Measurements from ENCODE around the gene AOX1.

Gene AOX1

DNA sequence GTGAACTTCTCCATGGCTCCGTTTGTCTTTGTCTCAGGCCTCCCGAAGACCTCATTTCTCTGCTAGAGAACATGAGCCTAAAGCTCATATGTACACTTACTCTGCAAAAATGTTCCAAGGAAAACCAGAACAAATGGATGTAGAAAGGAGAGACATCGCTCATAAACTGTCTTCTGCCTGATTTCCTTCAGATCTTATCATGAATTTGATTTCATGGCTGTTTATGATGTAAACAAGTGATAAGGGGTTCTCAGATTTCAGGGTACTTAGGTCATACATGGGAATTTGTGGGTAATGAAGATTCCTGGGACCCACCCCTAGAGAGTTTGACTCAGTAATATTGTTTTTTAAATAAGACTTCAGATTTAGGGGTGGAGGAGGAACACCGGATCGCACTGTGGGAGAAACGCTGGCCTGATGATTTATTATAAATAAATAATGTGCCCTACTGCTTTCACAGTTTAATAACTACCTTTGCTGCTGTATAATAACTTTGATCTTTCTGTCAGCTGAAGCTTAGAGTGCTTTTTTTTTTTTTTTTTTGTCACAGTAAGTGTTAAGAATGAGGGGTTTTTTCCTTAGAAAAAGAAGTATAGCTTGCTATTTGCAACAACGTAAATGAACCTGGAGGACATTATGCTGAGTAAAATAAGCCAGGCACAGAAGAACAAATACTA lies 14.9 kb downstream of the AOX1 start:
- Histone ChIP-seq H3K36me3 (ENCODE audit: control insufficient read depth in 4 of 4, insufficient read depth in 4 of 4, low read length in 3 of 4) (no peaks in the 10 kb centered on the region), H3K27ac (ENCODE audit: insufficient read depth in 1 of 2, low read depth in 1 of 2, low read length in 2 of 2, poor library complexity in 1 of 2, severe bottlenecking in 2 of 2) (no peak overlapping the region), H3K4me1 (ENCODE audit: control extremely low read depth in 1 of 4, control insufficient read depth in 4 of 4, insufficient read depth in 4 of 4, low read length in 3 of 4) (no peaks in the 10 kb centered on the region), H3K9me3 (ENCODE audit: control extremely low read depth in 1 of 5, control insufficient read depth in 4 of 5, insufficient read depth in 2 of 5, low read depth in 1 of 5, low read length in 4 of 5) (peaks cover 0 to 4% (median 0%) of the 10 kb centered on the region in 5 experiments), H3K4me3 (ENCODE audit: control insufficient read depth in 1 of 7, extremely low read depth in 1 of 7, insufficient read depth in 4 of 7, low read depth in 2 of 7, low read length in 6 of 7) (no peak overlapping the region), H3K27me3 (replicated peaks in 2 of 5; ENCODE audit: control insufficient read depth in 4 of 5, insufficient read depth in 5 of 5, low read length in 4 of 5) (no peaks in the 10 kb centered on the region)
- WGBS (ENCODE audit: insufficient coverage), result 100% methylated on average over 3 of the region's 7 CpGs
- ChIA-PET POLR2A (no interaction called here), CTCF (interaction anchor here (2.2 kb wide), 1 partner anchor 14 kb away, joined by 8 read pairs; the partner anchor contains the start of gene AOX1)
- no peak for DNase-seq

DNA sequence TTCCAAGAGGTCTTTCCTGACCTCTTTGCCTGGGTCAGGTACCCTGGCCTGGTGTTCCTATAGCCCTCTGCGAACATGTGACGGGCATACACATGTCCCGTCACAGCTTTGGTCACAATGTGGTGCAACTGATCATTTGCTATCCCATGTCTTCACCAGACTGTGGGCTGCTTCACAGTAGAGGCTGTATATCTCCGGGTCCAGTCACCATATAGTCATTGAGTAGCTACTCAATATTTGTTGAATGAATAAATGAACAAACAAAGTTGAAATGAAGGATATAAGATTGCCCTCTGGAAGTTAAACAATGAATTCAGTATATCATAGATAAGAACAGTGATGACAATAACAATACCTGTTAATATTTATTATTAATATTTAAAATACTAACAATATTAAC lies 16.8 kb downstream of the AOX1 start:
- Histone ChIP-seq H3K27me3 (replicated peaks in 2 of 5; ENCODE audit: control insufficient read depth in 4 of 5, insufficient read depth in 5 of 5, low read length in 4 of 5) (no peaks in the 10 kb centered on the region), H3K27ac (ENCODE audit: insufficient read depth in 1 of 2, low read depth in 1 of 2, low read length in 2 of 2, poor library complexity in 1 of 2, severe bottlenecking in 2 of 2) (no peak overlapping the region), H3K4me3 (ENCODE audit: control insufficient read depth in 1 of 7, extremely low read depth in 1 of 7, insufficient read depth in 4 of 7, low read depth in 2 of 7, low read length in 6 of 7) (no peak overlapping the region), H3K9me3 (ENCODE audit: control extremely low read depth in 1 of 5, control insufficient read depth in 4 of 5, insufficient read depth in 2 of 5, low read depth in 1 of 5, low read length in 4 of 5) (no peaks in the 10 kb centered on the region), H3K4me1 (ENCODE audit: control extremely low read depth in 1 of 4, control insufficient read depth in 4 of 4, insufficient read depth in 4 of 4, low read length in 3 of 4) (no peaks in the 10 kb centered on the region), H3K36me3 (ENCODE audit: control insufficient read depth in 4 of 4, insufficient read depth in 4 of 4, low read length in 3 of 4) (no peaks in the 10 kb centered on the region)
- CTCF ChIA-PET, result interaction anchor here (0.9 to 1.1 kb wide), 2 partner anchors 26 to 133 kb away, joined by 3 read pairs; no protein-coding TSS in a partner anchor
- POLR2A ChIA-PET, result no interaction called here
- no peak for DNase-seq
- 96% methylated on average over 3 of the region's 4 CpGs for WGBS (ENCODE audit: insufficient coverage)

DNA sequence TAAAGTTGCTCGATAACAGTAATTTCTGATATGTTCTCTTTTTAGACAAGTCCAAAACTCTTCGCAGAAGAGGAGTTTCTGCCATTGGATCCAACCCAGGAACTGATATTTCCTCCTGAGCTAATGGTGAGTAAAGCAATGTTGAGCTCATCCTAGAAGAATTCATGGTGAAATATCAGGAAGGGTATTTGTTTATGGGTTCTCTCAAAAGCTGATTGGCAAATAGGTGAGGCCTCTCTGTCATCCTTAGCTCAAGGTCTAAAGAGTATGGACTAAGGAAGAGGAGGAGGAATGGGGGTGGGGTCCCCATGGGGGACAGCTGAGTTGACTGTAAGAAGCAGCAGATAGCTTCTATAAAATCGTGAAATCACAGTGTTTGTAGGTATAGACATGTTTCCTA lies 18.2 kb downstream of the AOX1 start:
- POLR2A ChIA-PET, result no interaction called here
- 60% methylated on average over 2 of the region's 3 CpGs for WGBS (ENCODE audit: insufficient coverage)
- Histone ChIP-seq H3K9me3 (ENCODE audit: control extremely low read depth in 1 of 5, control insufficient read depth in 4 of 5, insufficient read depth in 2 of 5, low read depth in 1 of 5, low read length in 4 of 5) (no peaks in the 10 kb centered on the region), H3K27ac (ENCODE audit: insufficient read depth in 1 of 2, low read depth in 1 of 2, low read length in 2 of 2, poor library complexity in 1 of 2, severe bottlenecking in 2 of 2) (no peak overlapping the region), H3K27me3 (replicated peaks in 2 of 5; ENCODE audit: control insufficient read depth in 4 of 5, insufficient read depth in 5 of 5, low read length in 4 of 5) (no peaks in the 10 kb centered on the region), H3K4me3 (ENCODE audit: control insufficient read depth in 1 of 7, extremely low read depth in 1 of 7, insufficient read depth in 4 of 7, low read depth in 2 of 7, low read length in 6 of 7) (no peak overlapping the region), H3K4me1 (ENCODE audit: control extremely low read depth in 1 of 4, control insufficient read depth in 4 of 4, insufficient read depth in 4 of 4, low read length in 3 of 4) (no peaks in the 10 kb centered on the region), H3K36me3 (ENCODE audit: control insufficient read depth in 4 of 4, insufficient read depth in 4 of 4, low read length in 3 of 4) (no peaks in the 10 kb centered on the region)
- CTCF ChIA-PET, result interaction anchor here (1.5 to 1.6 kb wide), 2 partner anchors 12 to 97 kb away, joined by 3 to 4 read pairs; no protein-coding TSS in a partner anchor
- DNase-seq, result no peak

GRCh38 chr2:200604571-200605255 lies 18.9 kb downstream of the AOX1 start:
- no peaks in the 10 kb centered on the region for H3K27me3 ChIP-seq (replicated peaks in 2 of 5; ENCODE audit: control insufficient read depth in 4 of 5, insufficient read depth in 5 of 5, low read length in 4 of 5)
- H3K4me3 ChIP-seq (ENCODE audit: control insufficient read depth in 1 of 7, extremely low read depth in 1 of 7, insufficient read depth in 4 of 7, low read depth in 2 of 7, low read length in 6 of 7), result no peak overlapping the region
- no peaks in the 10 kb centered on the region for H3K36me3 ChIP-seq (ENCODE audit: control insufficient read depth in 4 of 4, insufficient read depth in 4 of 4, low read length in 3 of 4)
- H3K27ac ChIP-seq (ENCODE audit: insufficient read depth in 1 of 2, low read depth in 1 of 2, low read length in 2 of 2, poor library complexity in 1 of 2, severe bottlenecking in 2 of 2), result no peak overlapping the region
- H3K4me1 ChIP-seq (ENCODE audit: control extremely low read depth in 1 of 4, control insufficient read depth in 4 of 4, insufficient read depth in 4 of 4, low read length in 3 of 4), result no peaks in the 10 kb centered on the region
- POLR2A ChIA-PET, result no interaction called here
- H3K9me3 ChIP-seq (ENCODE audit: control extremely low read depth in 1 of 5, control insufficient read depth in 4 of 5, insufficient read depth in 2 of 5, low read depth in 1 of 5, low read length in 4 of 5), result no peaks in the 10 kb centered on the region
- CTCF ChIA-PET, result interaction anchor here (0.9 to 1.6 kb wide), 3 partner anchors 12 to 96 kb away, joined by 3 to 4 read pairs (median 4); no protein-coding TSS in a partner anchor
- WGBS (ENCODE audit: insufficient coverage), result 71% methylated on average over 5 of the region's 5 CpGs
- DNase-seq, result no peak

DNA sequence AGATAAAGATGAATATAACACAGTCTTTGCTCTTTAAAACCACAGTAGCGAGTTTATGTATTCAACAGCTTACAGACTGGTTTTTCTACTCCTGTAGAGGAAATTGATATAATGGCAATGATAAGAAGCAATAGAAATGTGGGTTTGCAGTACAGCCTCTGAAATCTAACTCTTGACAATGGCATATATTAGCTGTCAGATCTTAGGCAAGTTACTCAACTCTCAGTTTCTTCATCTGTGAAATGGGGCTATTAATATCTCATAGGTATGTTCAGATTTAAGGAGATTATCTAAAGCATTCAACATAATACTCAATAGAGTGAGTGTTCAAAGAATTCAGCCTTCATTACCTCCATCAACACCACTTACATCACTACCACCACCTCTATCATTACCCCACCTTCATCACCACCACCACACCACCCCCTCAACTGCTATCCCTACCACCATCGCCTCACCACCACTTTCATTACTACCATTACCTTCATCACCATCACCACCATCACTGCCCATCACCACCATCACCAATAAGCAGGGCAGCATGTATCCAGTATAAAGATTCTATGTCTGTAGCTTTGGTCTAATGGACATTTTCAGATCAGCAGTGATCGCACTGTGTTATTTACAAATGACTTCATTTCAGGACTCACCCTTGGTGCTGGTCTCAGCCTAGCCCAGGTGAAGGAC lies 22.7 kb downstream of the AOX1 start:
- H3K36me3 ChIP-seq (ENCODE audit: control insufficient read depth in 4 of 4, insufficient read depth in 4 of 4, low read length in 3 of 4), result no peaks in the 10 kb centered on the region
- H3K27ac ChIP-seq (ENCODE audit: insufficient read depth in 1 of 2, low read depth in 1 of 2, low read length in 2 of 2, poor library complexity in 1 of 2, severe bottlenecking in 2 of 2), result no peak overlapping the region
- H3K9me3 ChIP-seq (ENCODE audit: control extremely low read depth in 1 of 5, control insufficient read depth in 4 of 5, insufficient read depth in 2 of 5, low read depth in 1 of 5, low read length in 4 of 5), result no peaks in the 10 kb centered on the region
- no peaks in the 10 kb centered on the region for H3K27me3 ChIP-seq (replicated peaks in 2 of 5; ENCODE audit: control insufficient read depth in 4 of 5, insufficient read depth in 5 of 5, low read length in 4 of 5)
- CTCF ChIA-PET, result interaction anchor here (1.5 kb wide), 1 partner anchor 94 kb away, joined by 3 read pairs; no protein-coding TSS in a partner anchor
- no peak overlapping the region for H3K4me3 ChIP-seq (ENCODE audit: control insufficient read depth in 1 of 7, extremely low read depth in 1 of 7, insufficient read depth in 4 of 7, low read depth in 2 of 7, low read length in 6 of 7)
- 86% methylated on average over 1 of the region's 3 CpGs for WGBS (ENCODE audit: insufficient coverage)
- POLR2A ChIA-PET, result interaction anchor here (0.6 kb wide), 1 partner anchor 618 kb away, joined by 3 read pairs; no protein-coding TSS in a partner anchor
- no peak for DNase-seq
- H3K4me1 ChIP-seq (ENCODE audit: control extremely low read depth in 1 of 4, control insufficient read depth in 4 of 4, insufficient read depth in 4 of 4, low read length in 3 of 4), result no peaks in the 10 kb centered on the region

- Histone ChIP-seq H3K36me3 (ENCODE audit: control insufficient read depth in 4 of 4, insufficient read depth in 4 of 4, low read length in 3 of 4) (no peaks in the 10 kb centered on the region), H3K27me3 (replicated peaks in 2 of 5; ENCODE audit: control insufficient read depth in 4 of 5, insufficient read depth in 5 of 5, low read length in 4 of 5) (no peaks in the 10 kb centered on the region), H3K9me3 (ENCODE audit: control extremely low read depth in 1 of 5, control insufficient read depth in 4 of 5, insufficient read depth in 2 of 5, low read depth in 1 of 5, low read length in 4 of 5) (no peaks in the 10 kb centered on the region), H3K4me3 (ENCODE audit: control insufficient read depth in 1 of 7, extremely low read depth in 1 of 7, insufficient read depth in 4 of 7, low read depth in 2 of 7, low read length in 6 of 7) (no peak overlapping the region), H3K4me1 (ENCODE audit: control extremely low read depth in 1 of 4, control insufficient read depth in 4 of 4, insufficient read depth in 4 of 4, low read length in 3 of 4) (no peaks in the 10 kb centered on the region), H3K27ac (ENCODE audit: insufficient read depth in 1 of 2, low read depth in 1 of 2, low read length in 2 of 2, poor library complexity in 1 of 2, severe bottlenecking in 2 of 2) (no peak overlapping the region)
- ChIA-PET POLR2A (no interaction called here), CTCF (interaction anchor here (1.5 kb wide), 1 partner anchor 93 kb away, joined by 3 read pairs; no protein-coding TSS in a partner anchor)
- DNase-seq, result no peak
These were observed 23.3 kb downstream of the AOX1 start for GRCh38 chr2:200609028-200609614.

Data from common myeloid progenitor, CD34-positive (primary cell).